CD4-positive, alpha-beta memory T cell (primary cell): ENCODE results near the gene IL6. TPM values are rescaled to one million over a fixed set of nuclear protein-coding genes. Genes with fewer than 3 reads are reported as not detected.
"Not testable (repeated sequence)": the region's sequence is repeated elsewhere in the genome, so short reads cannot be mapped to it uniquely, and the experiment has no call there.

Experiments
- CTCF ChIA-PET: fragments of 350-600 bp; sonication (Branson Sonifier 250); formaldehyde crosslinking; loops from one replicate; lab custom pipeline; 2021; ENCODE audit warnings: inconsistent platforms; ENCODE audit not compliant: partially characterized antibody; lab: Charles Lee
- POLR2A ChIA-PET: fragments of 350-600 bp; sonication (Branson Sonifier 250); formaldehyde crosslinking; loops from one replicate; lab custom pipeline; 2021; ENCODE audit not compliant: partially characterized antibody; lab: Charles Lee
- DNase-seq, 5 donors: peaks; one replicate each; pipeline versions ENCODE4 v3.0.0 to v3.0.0-alpha.2; 2020 to 2022; ENCODE audit warnings: mixed read lengths in 1 of 5
- H3K27ac ChIP-seq: one replicate; pipeline ENCODE4 v1.7.0; 2013; ENCODE audit warnings: low read depth, low read length
- H3K27me3 ChIP-seq: 2 replicates; pipeline ENCODE4 v1.7.0; 2013; ENCODE audit warnings: mild to moderate bottlenecking, low read length, moderate library complexity; ENCODE audit not compliant: insufficient read depth
- H3K36me3 ChIP-seq: 2 replicates; pipeline ENCODE4 v1.7.0; 2013; ENCODE audit warnings: mild to moderate bottlenecking, low read length, moderate library complexity; ENCODE audit not compliant: insufficient read depth
- H3K4me1 ChIP-seq: 2 replicates; pipeline ENCODE4 v1.7.0; 2013; ENCODE audit warnings: mild to moderate bottlenecking, low read length, moderate library complexity; ENCODE audit not compliant: insufficient read depth
- H3K4me3 ChIP-seq, 2 donors: one replicate each; pipeline ENCODE4 v1.7.0; 2013; ENCODE audit warnings: low read length in 2 of 2, mild to moderate bottlenecking in 1 of 2
- H3K9me3 ChIP-seq, 2 donors: one replicate each; pipeline ENCODE4 v1.7.0; 2013; ENCODE audit warnings: low read length in 2 of 2, control low read depth in 1 of 2; ENCODE audit not compliant: control insufficient read depth in 1 of 2
- H3K27ac Mint-ChIP-seq, 7 donors: one replicate each; pipeline ENCODE4 v1.8.0; 2020 to 2021; ENCODE audit warnings: mixed read lengths in 7 of 7, mild to moderate bottlenecking in 6 of 7, inconsistent platforms in 3 of 7, moderate library complexity in 3 of 7
- H3K27me3 Mint-ChIP-seq, 2 donors: one replicate each; pipeline ENCODE4 v1.8.0; 2020 to 2021; ENCODE audit warnings: mixed read lengths in 2 of 2
- H3K36me3 Mint-ChIP-seq, 2 donors: one replicate each; pipeline ENCODE4 v1.8.0; 2020 to 2021; ENCODE audit warnings: mixed read lengths in 2 of 2, inconsistent platforms in 1 of 2, mild to moderate bottlenecking in 1 of 2
- H3K4me1 Mint-ChIP-seq, 4 donors: one replicate each; pipeline ENCODE4 v1.8.0; 2020 to 2021; ENCODE audit warnings: mixed read lengths in 4 of 4, mild to moderate bottlenecking in 1 of 4
- H3K4me3 Mint-ChIP-seq, 8 donors: one replicate each; pipeline ENCODE4 v1.8.0; 2020 to 2021; ENCODE audit warnings: mixed read lengths in 8 of 8, mild to moderate bottlenecking in 7 of 8, moderate library complexity in 6 of 8, inconsistent platforms in 3 of 8
- H3K9me3 Mint-ChIP-seq, 8 donors: one replicate each; pipeline ENCODE4 v1.8.0; 2020 to 2021; ENCODE audit warnings: mixed read lengths in 8 of 8, mild to moderate bottlenecking in 5 of 8, inconsistent platforms in 3 of 8, moderate library complexity in 1 of 8
- intact Hi-C: fragments of 100-400 bp; cut with micrococcal nuclease; formaldehyde crosslinking; loops from one replicate; pipeline ENCODE4 v1.15.1; 2023
- polyA plus RNA-seq, 2 donors: library from polyadenylated mRNA; unstranded; fragments of 300-500 nt; fragmentation: Illumina TruSeq; gene quantifications; one replicate each; pipeline ENCODE4 v1.2.3, GENCODE V29; 2021
- total RNA-seq, 2 experiments: library from RNA; stranded (reverse); gene quantifications; one replicate each; pipeline ENCODE4 v1.2.3, GENCODE V29; 2021

IL6 gene
- total and polyA plus RNA-seq, 4 experiments from 2014 or later, result not detected

GRCh38 chr7:22703107-22703855 is 23.7 kb upstream of the IL6 start:
- H3K4me3 ChIP-seq, intact Hi-C loops, DNase-seq, H3K36me3 ChIP-seq, H3K9me3 ChIP-seq, H3K27me3 ChIP-seq, POLR2A ChIA-PET, H3K4me1 ChIP-seq, H3K4me3 Mint-ChIP-seq, CTCF ChIA-PET, H3K36me3 Mint-ChIP-seq, H3K27ac ChIP-seq, H3K9me3 Mint-ChIP-seq, H3K27me3 Mint-ChIP-seq: not testable (repeated sequence)
- Mint-ChIP-seq H3K4me1 (peaks cover 8 to 16% (median 12%) of the 10 kb centered on the region in 4 donors), H3K27ac (peak overlapping the region in 1 of 7 donors; percentile 57)

- H3K9me3 ChIP-seq, H3K4me1 Mint-ChIP-seq, H3K27ac ChIP-seq, intact Hi-C loops, H3K27me3 ChIP-seq, H3K4me3 ChIP-seq, DNase-seq, H3K4me1 ChIP-seq, H3K36me3 ChIP-seq, H3K27me3 Mint-ChIP-seq, CTCF ChIA-PET, POLR2A ChIA-PET, H3K36me3 Mint-ChIP-seq, H3K4me3 Mint-ChIP-seq, H3K27ac Mint-ChIP-seq, H3K9me3 Mint-ChIP-seq: not testable (repeated sequence)
Measured at GRCh38 chr7:22703978-22704610, 22.9 kb upstream of the IL6 start.

GRCh38 chr7:22704722-22705121 is 22.3 kb upstream of the IL6 start:
- H3K27me3 ChIP-seq, H3K27ac ChIP-seq, H3K9me3 ChIP-seq, H3K27me3 Mint-ChIP-seq, H3K4me3 Mint-ChIP-seq, H3K4me1 ChIP-seq, intact Hi-C loops, H3K36me3 ChIP-seq, H3K4me1 Mint-ChIP-seq, H3K36me3 Mint-ChIP-seq, H3K27ac Mint-ChIP-seq, POLR2A ChIA-PET, H3K4me3 ChIP-seq, CTCF ChIA-PET, H3K9me3 Mint-ChIP-seq, DNase-seq: not testable (repeated sequence)

- H3K27ac Mint-ChIP-seq, H3K4me1 Mint-ChIP-seq, H3K27me3 ChIP-seq, H3K4me3 Mint-ChIP-seq, POLR2A ChIA-PET, H3K36me3 Mint-ChIP-seq, H3K27me3 Mint-ChIP-seq, intact Hi-C loops, H3K4me3 ChIP-seq, H3K27ac ChIP-seq, DNase-seq, H3K4me1 ChIP-seq, CTCF ChIA-PET, H3K9me3 Mint-ChIP-seq, H3K36me3 ChIP-seq, H3K9me3 ChIP-seq: not testable (repeated sequence)
Measured at GRCh38 chr7:22705874-22706273, 21.1 kb upstream of the IL6 start.

GRCh38 chr7:22707026-22707691 is 19.8 kb upstream of the IL6 start:
- H3K27ac ChIP-seq, H3K36me3 Mint-ChIP-seq, H3K4me1 ChIP-seq, H3K9me3 Mint-ChIP-seq, H3K9me3 ChIP-seq, H3K4me3 Mint-ChIP-seq, H3K4me3 ChIP-seq, CTCF ChIA-PET, DNase-seq, H3K27me3 ChIP-seq, H3K36me3 ChIP-seq, H3K27ac Mint-ChIP-seq, intact Hi-C loops, H3K4me1 Mint-ChIP-seq, H3K27me3 Mint-ChIP-seq: not testable (repeated sequence)
- POLR2A ChIA-PET, result interaction anchor here (1.6 kb wide), 1 partner anchor 11 kb away, joined by 3 read pairs; no protein-coding TSS in a partner anchor

- H3K9me3 ChIP-seq, H3K4me3 ChIP-seq, DNase-seq, H3K27me3 Mint-ChIP-seq, H3K27ac ChIP-seq, H3K27ac Mint-ChIP-seq, H3K36me3 Mint-ChIP-seq, CTCF ChIA-PET, H3K4me3 Mint-ChIP-seq, H3K27me3 ChIP-seq, intact Hi-C loops, H3K4me1 Mint-ChIP-seq, H3K36me3 ChIP-seq, H3K9me3 Mint-ChIP-seq, H3K4me1 ChIP-seq: not testable (repeated sequence)
- POLR2A ChIA-PET, result interaction anchor here (1.6 kb wide), 1 partner anchor 12 kb away, joined by 3 read pairs; no protein-coding TSS in a partner anchor
Measured at GRCh38 chr7:22708214-22708613, 18.8 kb upstream of the IL6 start.

- H3K4me3 Mint-ChIP-seq, H3K4me1 Mint-ChIP-seq, H3K27ac Mint-ChIP-seq, CTCF ChIA-PET, H3K4me3 ChIP-seq, H3K27me3 Mint-ChIP-seq, H3K9me3 Mint-ChIP-seq, H3K4me1 ChIP-seq, H3K9me3 ChIP-seq, H3K27ac ChIP-seq, H3K27me3 ChIP-seq, DNase-seq, H3K36me3 ChIP-seq, intact Hi-C loops, H3K36me3 Mint-ChIP-seq: not testable (repeated sequence)
- POLR2A ChIA-PET, result interaction anchor here (1.6 kb wide), 1 partner anchor 13 kb away, joined by 3 read pairs; no protein-coding TSS in a partner anchor
Measured at GRCh38 chr7:22708677-22709061, 18.3 kb upstream of the IL6 start.
